Erythroblast (primary cell): ENCODE data around the gene ZBTB3.
"Not testable (repeated sequence)": the region's sequence is repeated elsewhere in the genome, so short reads cannot be mapped to it uniquely, and the experiment has no call there.

Experiments
- DNase-seq, 2 experiments: peaks; one replicate each; lab custom pipeline; 2025; lab: John Stamatoyannopoulos, UW
- GATA1 ChIP-seq: IDR thresholded peaks from 2 replicates; pipeline ENCODE4 v1.6.1; 2011; ENCODE audit warnings: low read depth, mild to moderate bottlenecking, control low read depth, low read length, moderate library complexity
- POLR2A ChIP-seq: IDR thresholded peaks from 2 replicates; pipeline ENCODE4 v1.6.1; 2011; ENCODE audit warnings: mild to moderate bottlenecking, low read length

Gene ZBTB3

DNA sequence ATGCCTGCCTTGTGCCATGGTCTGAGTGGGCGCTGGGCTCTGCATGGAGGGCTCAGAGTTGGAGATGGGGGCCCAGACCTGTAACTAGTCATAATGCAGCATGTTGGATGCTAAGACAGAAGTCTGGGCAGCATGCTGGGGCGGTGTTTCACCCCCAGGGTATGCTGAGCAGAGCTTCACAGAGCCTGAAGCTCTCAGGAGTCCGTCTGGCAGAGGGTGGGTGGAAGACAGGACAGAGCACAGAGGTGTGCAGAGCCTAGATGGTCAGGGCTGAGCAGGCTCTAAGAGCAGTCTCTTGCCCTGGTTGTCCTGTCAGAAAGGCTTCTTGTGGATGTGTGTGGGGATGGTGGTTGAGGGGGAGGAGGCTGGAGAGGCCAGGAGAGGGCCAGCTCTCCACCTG is 24.5 kb upstream of the ZBTB3 start:
- DNase-seq = no peak
- TF ChIP-seq POLR2A (no peak), GATA1 (no peak)

DNA sequence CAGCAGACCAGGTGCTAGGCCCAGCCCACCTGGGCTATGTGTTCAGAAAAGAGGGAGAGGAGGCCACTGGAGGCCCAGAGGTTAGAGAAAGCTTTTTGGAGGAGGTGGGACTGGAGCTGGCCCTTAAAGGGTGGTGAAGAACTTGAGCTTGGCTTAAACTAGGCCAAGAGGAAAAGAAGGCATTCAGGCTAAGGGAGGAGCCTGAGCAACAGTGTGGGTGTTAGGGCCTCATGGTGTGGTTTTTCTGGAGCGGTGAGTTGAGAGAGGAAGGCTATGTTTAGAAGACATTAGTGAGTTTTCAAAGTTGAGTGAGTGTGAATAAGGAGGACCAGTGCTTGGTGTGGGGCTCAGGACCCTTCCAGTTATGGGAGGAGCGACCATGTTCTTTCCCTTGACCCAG is 23.4 kb upstream of the ZBTB3 start:
- no peak for TF ChIP-seq GATA1
- no peak for DNase-seq

DNA sequence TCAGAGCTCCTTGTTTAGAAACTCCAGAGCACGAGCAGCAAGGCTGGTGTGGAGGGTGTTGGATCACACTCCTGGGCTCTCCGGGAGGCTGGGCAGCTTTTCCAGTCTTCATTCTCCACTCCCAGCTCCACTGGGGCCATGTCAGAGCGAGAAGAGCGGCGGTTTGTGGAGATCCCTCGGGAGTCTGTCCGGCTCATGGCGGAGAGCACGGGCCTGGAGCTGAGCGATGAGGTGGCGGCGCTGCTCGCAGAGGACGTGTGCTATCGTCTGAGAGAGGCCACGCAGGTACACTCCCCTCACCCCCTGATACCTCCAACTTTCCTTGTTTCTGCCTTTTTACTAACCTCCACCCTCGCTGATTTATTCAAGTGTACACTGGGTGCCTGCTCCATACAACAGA is 21.7 kb upstream of the ZBTB3 start:
- TF ChIP-seq GATA1 (no peak), POLR2A (no peak)
- no peak for DNase-seq

DNA sequence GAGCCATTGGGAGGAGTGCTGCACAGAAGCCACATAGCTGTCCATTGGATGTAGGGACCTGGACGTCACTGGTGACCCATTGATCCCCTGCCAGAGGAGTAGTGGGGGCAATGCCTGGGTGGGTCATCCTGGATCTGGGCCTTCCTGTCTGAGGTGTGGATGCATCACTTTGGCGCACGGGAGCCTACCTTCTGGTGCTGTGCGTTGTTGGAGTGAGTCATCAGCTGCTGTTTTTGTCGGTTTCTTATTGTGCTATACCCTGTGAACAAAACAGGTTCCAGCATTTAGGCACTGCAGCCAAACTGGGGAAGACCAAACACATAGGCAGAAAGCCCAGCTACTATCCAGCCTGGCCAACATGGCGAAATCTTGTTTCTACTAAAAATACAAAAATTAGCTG is 20.4 kb upstream of the ZBTB3 start:
- no peak for DNase-seq
- TF ChIP-seq POLR2A (no peak), GATA1 (no peak)

DNA sequence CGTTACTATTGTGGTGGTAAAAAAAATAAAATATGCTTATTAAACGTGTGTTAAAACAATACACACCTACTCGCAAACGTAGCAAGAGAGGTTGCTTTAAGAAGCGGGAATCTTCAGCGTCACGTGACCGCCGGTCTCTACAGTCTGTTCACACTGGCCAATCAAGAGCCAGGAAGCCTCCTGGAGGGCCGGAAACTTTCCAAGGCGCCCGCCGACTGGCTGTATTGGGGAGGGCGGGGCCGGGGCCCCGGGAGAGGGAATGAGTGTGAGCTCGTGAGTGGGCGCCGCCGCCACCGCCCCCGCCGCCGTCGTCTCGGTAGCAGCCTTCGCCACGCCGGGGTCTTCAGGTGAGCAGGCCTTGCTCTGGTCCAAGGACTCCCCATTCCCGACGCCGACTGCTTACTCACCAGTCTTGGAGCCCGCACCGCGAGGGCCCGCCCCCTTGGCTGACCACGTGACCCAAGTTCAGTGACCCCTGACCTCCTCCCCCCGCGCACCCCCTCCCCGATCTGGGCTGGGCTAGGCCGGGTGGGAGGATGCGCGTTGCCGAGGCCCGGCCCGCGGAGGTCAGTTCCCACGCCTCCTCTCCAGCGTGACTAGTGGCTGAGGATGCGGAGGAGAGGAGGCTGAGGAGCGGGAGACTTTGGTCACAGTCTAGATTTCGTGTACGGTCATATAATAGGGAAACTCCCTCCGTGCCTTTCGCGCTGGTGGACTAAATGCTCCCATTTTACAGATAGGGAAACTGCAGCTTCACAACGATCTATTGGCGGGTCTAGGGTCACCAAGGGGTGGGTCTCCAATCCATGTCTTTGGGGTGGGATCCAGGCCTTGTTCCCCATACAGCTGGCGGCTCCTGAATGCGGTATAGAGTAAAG is 17.4 kb upstream of the ZBTB3 start, which contains the start of gene TAF6L:
TAF6L (plus strand) TSS at position 253 of the 878 bp plus-strand sequence. CDS start 4,388 bp downstream, outside the sequence.
- DNase-seq = peak; percentile 95 to 96
- TF ChIP-seq GATA1 = no peak
- TF ChIP-seq POLR2A = peak; percentile 69

DNA sequence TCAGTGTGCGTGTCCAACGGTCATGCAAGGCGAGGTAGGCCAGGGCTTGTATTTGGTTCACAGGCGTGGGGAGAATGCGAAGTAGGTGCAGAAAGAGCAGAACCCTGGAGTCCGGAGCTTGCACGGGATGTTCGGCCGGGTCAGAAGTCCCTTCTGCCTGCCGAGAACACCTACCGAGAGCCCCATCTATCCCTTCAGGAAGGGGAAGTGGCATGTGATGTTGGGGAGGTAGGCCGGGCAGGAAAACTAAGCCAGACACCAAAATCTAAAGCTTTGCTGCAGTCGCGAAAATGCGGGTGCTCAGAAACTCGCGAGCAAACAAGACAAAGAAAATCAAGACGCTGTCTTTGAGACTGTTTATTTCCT is 16.8 kb upstream of the ZBTB3 start:
- TF ChIP-seq GATA1 (no peak), POLR2A (no peak)
- DNase-seq = peak; percentile 70 to 73

DNA sequence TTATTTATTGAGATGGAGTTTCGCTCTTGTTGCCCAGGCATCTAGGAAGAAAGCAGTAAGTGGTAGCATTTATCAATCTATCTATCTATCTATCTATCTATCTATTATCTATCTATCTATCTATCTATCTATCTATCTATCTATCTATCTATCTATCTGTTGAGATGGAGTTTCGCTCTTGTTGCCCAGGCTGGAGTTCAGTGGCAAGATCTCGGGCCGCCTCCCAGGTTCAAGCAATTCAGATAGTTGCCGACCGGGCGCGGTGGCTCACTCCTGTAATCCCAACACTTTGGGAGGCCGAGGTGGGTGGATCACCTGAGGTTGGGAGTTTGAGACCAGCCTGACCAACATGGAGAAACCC is 6.9 kb upstream of the ZBTB3 start:
- DNase-seq = peak; percentile 39 to 49

DNA sequence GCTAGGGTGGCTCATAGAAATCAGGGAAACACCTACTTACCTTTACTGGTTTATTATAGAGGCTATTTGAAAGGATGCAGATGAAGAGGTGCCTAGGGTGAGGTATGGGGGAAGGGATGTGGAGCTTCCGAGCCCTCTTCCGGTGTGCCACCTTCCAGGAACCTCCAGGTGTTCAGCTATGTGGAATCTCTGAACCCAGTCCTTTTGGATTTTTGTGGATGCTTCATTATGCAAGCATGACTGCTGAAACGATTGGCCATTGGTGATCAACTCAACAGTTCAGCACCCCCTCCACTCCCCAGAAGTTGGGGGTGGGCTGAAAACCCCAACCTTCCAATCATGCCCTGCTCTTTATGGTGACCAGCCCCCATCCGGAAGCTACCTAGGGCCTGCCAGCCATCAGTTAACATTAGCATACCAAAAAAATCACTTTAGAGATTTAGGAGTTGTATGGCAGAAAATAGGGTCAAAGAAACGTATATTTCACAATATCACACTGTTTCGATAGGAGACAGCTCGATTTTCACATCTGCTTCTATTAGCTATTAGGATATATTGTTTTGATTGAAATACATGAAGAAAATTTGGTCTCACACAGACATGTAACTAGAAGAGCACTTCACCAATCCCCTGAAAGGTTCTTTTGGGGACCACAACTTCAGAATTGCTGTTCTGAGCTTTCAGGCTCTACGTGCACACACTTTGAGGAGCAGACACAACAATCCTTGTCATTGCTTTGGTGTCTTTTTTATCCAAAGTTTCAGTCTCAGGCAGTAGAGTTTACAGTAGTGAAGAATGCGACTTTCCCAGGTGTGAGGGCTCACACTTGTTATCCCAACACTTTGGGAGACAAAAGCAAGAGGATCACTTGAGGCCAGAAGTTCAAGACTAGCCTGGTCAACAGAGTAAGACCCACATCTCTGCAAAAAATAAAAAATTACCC is 4.2 kb upstream of the ZBTB3 start:
- no peak for DNase-seq
- TF ChIP-seq POLR2A (no peak), GATA1 (no peak)

DNA sequence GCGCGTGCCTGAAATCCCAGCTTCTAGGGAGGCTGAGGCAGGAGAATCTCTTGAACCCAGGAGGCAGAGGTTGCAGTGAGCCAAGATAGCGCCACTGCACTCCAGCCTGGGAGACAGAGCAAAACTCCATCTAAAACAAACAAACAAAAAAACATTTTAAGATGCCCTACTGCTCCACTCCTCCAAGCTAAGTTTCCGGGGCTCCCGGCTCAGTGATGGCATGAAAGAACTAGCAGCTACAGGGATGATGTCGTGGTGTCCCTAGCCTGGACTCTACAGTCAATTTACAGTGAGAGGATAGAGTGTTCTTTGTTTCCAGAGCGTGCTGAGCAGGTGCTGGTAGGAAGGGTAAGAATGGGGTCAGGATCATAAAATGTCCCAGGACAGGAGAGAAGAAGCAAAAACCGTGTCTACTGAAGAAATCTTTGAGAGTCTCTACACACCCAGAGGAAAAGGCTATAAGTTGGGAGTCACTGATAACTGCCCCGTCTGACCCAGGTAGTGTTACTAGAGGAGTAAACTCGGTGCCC is 1.2 kb upstream of the ZBTB3 start:
- TF ChIP-seq GATA1 (no peak), POLR2A (no peak)
- DNase-seq = no peak

DNA sequence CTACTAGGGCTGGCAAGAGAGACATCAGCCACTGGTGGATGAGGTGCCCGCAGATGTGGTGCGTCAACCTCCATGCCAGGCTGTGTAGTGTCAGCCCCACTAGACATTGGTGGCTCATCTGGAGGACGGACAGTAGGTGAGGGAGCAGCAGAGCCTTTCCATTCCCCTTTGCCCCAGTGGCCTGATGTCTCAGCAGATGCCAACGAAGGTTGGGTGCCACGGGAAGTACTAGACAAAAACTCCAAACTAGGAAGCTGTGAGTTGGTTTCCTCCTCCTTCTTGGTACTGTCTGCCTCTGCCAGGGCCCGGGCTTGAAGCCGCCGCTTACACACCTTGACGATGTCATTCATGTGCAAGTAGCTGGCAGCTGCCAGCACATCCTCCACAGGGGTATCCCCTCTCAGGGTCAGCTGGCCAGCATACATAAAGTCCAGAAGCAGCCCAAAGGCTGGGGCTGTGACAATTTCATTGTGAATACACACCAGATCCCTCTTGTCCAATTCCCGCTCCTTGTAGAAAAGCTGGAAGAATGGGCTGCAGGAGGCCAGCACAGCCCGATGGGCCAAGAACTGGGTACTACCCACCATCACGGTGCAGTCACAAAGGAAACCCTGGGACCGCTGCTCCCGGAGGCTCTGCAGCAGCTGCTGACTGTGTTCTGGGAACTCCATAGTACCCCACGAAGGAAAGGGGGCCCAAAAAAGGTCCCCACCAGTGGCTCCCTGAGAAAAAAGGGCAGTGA is 795 bp downstream of the ZBTB3 start:
- no peak for DNase-seq
- TF ChIP-seq GATA1 (no peak), POLR2A (no peak)

DNA sequence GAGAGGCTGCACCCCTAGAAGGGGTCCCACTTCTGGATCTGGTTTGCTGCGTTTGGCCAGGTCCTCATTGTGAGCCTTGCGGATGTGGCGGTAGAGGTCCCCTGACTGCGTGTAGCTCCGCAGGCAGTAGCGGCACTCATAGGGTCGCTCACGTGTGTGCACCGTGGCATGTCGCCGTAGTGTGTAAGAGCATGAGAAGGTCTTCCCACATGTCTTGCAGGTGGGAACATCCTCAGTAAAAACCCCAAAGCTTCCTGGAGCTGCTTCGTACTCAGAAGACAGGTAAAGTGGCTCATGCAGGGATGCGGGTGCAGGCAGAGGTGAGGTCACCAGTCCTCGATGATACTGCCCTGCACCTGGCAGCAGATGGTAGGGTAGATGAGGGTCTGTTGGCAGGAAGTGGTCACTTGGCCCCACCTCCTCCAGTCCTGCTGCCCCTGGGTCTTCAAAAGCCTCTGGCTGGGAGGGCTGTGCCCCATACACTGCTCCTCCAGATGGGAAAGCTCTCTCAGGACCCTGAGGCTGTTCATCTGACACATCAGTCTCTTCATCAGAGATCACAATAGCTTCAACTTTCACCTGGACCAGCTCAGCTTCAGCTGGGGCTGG is 1.7 kb downstream of the ZBTB3 start:
- no peak for DNase-seq

DNA sequence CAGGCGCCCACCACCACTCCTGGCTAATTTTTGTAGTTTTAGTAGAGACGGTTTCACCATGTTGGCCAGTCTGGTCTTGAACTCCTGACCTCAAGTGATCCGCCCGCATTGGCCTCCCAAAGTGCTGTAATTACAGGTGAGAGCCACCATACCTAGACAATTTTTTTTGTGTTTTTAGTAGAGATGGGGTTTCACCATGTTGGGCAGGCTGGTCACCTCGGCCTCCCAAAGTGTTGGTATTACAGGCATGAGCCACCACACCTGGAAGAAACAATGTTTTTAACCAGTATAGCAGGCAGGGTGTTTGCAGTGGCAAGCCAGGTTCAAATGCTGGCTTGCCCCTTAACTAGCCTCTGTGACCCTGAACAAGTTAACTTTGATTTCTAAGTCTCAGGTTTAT is 4.0 kb downstream of the ZBTB3 start:
- not testable (repeated sequence) for DNase-seq

More for the DNA sequence above, 1.7 kb downstream of the ZBTB3 start:
- TF ChIP-seq POLR2A = no peak
- no peak for TF ChIP-seq GATA1

DNA sequence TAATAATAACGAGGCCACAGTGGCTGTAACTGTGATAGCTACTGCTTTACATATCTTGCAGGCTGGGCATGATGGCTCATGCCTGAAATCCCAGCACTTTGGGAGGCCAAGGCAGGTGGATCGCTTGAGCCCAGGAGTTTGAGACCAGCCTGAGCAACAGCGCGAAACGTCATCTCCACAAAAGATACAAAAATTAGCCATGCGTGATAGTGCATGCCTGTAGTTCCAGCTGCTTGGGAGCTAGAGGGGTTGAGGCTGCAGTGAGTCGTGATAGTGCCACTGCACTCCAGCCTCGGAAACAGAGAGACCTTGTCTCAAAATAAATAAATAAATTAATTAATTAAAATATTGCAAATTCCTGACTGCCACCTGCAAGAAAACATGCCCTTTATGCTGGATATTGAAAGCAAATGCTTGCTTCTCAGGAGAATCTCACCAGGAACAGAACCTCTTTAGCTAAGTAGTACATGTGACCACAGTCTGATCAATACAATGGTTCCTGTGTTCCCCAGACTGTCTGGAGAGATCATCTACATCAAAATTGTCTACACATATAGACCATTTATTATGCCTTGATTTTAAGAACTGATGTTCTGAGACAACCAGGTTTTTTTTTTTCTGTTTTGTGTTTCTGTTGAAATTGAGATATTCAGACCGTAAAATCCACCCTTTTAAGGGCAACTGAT is 6.3 kb downstream of the ZBTB3 start:
- no peak for DNase-seq
- TF ChIP-seq GATA1 (no peak), POLR2A (no peak)

DNA sequence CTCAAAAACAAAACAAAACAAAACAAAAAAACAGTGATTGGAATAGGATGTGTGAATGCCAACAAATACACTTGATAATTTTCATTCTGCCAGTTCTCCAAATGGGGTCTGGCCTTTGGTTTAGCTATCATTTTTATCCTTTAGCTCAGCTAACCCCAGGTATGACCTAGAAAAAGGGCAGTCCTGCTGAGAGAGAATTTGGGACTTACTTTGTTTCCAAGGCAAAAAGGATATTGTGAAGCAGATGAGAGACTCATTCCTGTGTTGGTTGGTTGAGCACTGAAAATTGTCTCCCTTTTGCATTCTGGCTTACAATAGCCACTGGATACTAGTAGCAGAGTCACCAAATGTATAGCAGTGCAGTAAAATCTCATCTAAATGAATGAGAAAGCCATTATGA is 16.8 kb downstream of the ZBTB3 start:
- no peak for DNase-seq
- no peak for TF ChIP-seq POLR2A
- no peak for TF ChIP-seq GATA1
